Astrocyte of the cerebellum (primary cell): ENCODE measurements around the gene NNT.
"Not testable (repeated sequence)": the region's sequence is repeated elsewhere in the genome, so short reads cannot be mapped to it uniquely, and the experiment has no call there.

Experiments
- DNase-seq: peaks from one replicate; pipeline ENCODE4 v3.0.0-alpha.2; 2011; ENCODE audit warnings: low read depth
- H3K4me3 ChIP-seq: 2 replicates; pipeline ENCODE4 v1.5.1; 2011; ENCODE audit warnings: mild to moderate bottlenecking, low read depth, low read length, moderate library complexity
- in situ Hi-C: cut with HindIII; loops from 2 replicates; pipeline ENCODE4 v1.10.0; 2017; ENCODE audit warnings: low sequenced_read_pairs
- TF ChIP-seq, protein P1 (sequence below): IDR thresholded peaks from 2 replicates; pipeline ENCODE4 v1.5.1; 2012; ENCODE audit warnings: low read length, low read depth, moderate library complexity, mild to moderate bottlenecking; ENCODE audit errors: missing control alignments

NNT gene

DNA sequence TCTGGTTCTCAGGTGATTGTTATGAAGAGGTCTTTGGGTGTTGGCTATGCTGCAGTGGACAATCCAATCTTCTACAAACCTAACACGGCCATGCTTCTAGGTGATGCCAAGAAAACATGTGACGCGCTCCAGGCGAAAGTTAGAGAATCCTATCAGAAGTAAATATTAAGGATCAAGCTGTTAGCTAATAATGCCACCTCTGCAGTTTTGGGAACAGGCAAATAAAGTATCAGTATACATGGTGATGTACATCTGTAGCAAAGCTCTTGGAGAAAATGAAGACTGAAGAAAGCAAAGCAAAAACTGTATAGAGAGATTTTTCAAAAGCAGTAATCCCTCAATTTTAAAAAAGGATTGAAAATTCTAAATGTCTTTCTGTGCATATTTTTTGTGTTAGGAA is 101.3 kb downstream of the NNT start:
- TF ChIP-seq, protein P1, sequence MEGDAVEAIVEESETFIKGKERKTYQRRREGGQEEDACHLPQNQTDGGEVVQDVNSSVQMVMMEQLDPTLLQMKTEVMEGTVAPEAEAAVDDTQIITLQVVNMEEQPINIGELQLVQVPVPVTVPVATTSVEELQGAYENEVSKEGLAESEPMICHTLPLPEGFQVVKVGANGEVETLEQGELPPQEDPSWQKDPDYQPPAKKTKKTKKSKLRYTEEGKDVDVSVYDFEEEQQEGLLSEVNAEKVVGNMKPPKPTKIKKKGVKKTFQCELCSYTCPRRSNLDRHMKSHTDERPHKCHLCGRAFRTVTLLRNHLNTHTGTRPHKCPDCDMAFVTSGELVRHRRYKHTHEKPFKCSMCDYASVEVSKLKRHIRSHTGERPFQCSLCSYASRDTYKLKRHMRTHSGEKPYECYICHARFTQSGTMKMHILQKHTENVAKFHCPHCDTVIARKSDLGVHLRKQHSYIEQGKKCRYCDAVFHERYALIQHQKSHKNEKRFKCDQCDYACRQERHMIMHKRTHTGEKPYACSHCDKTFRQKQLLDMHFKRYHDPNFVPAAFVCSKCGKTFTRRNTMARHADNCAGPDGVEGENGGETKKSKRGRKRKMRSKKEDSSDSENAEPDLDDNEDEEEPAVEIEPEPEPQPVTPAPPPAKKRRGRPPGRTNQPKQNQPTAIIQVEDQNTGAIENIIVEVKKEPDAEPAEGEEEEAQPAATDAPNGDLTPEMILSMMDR, result no peak
- H3K4me3 ChIP-seq, result no peak overlapping the region
- in situ Hi-C loops, result no loop called here
- DNase-seq, result no peak

DNA sequence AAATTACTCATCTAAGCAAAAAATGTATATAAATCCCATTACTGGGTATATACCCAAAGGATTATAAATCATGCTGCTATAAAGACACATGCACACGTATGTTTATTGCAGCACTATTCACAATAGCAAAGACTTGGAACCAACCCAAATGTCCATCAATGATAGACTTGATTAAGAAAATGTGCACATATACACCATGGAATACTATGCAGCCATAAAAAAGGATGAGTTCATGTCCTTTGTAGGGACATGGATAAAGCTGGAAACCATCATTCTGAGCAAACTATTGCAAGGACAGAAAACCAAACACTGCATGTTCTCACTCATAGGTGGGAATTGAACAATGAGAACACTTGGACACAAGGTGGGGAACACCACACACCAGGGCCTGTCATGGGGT is 103.6 kb downstream of the NNT start:
- DNase-seq, H3K4me3 ChIP-seq, in situ Hi-C loops: not testable (repeated sequence)

DNA sequence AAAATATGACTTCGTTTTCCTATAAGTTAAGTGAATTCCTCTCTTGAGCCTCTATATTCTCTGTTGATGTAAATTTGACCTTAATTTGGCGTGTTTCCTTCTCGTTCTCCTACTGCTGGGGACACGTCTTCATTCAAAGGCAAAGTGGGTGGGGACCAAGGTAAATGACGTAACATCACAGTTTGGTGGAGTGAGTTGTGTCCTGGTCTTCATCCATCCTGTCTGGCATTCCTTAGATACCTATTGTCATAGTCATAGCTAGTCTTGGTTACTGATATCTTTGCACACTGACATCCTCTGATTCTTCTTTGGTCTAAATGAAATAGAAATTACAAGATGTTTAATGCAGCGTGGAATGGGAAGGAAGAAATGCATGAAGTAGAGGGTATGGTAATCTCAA is 108.5 kb downstream of the NNT start:
- no peak overlapping the region for H3K4me3 ChIP-seq
- DNase-seq, result peak; percentile 4
- TF ChIP-seq, protein P1, result no peak
- in situ Hi-C loops, result no loop called here

DNA sequence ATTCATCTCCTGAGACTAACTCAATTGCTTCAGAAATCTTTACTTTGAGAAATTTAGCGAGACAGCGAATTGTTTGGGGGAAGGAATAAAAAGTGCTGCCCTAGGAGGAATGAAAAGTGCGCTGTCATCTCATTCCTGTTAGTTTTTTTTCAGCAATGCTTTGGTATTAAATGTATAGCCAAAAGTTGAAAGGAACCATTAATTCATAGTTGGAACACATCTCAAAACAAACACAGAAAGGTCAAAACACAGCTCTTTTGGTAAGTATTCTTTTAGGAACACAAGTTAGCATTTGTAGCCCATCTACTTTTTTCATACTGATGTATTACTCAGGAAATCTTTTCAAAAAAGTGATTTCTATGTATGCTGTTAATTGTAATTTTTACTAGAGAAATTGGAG is 109.1 kb downstream of the NNT start:
- no peak for DNase-seq
- no peak overlapping the region for H3K4me3 ChIP-seq
- TF ChIP-seq, protein P1, result no peak
- in situ Hi-C loops, result no loop called here

DNA sequence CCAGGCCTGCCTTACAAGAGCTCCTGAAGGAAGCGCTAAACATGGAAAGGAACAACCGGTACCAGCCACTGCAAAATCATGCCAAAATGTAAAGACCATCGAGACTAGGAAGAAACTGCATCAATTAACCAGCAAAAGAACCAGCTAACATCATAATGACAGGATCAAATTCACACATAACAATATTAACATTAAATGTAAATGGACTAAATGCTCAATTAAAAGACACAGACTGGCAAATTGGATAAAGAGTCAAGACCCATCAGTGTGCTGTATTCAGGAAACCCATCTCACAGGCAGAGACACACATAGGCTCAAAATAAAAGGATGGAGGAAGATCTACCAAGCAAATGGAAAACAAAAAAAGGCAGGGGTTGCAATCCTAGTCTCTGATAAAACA is 116.8 kb downstream of the NNT start:
- DNase-seq, in situ Hi-C loops: not testable (repeated sequence)

DNA sequence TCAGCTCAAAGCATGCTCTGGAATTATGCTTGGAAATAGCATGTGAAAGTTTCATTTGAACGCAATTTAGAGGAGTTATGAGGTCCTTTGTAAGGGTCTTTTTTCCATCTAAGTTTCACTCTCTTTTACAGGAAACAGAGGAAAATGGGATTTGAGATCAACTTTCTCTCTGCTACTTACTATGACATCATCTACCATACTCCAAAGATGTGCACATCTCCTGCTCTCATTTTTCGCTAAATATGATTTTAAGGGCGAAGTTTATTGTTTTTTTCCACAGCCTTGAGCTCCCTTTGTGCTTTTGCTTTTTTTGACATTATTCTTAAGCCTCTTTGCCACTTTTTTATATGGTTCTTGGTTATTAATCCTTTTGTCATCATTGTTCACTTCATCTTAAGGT is 125.6 kb downstream of the NNT start:
- TF ChIP-seq, protein P1, result no peak
- in situ Hi-C loops, result no loop called here
- H3K4me3 ChIP-seq, result no peak overlapping the region
- DNase-seq, result no peak

More for the DNA sequence above, 116.8 kb downstream of the NNT start:
- H3K4me3 ChIP-seq, result not testable (repeated sequence)

DNA sequence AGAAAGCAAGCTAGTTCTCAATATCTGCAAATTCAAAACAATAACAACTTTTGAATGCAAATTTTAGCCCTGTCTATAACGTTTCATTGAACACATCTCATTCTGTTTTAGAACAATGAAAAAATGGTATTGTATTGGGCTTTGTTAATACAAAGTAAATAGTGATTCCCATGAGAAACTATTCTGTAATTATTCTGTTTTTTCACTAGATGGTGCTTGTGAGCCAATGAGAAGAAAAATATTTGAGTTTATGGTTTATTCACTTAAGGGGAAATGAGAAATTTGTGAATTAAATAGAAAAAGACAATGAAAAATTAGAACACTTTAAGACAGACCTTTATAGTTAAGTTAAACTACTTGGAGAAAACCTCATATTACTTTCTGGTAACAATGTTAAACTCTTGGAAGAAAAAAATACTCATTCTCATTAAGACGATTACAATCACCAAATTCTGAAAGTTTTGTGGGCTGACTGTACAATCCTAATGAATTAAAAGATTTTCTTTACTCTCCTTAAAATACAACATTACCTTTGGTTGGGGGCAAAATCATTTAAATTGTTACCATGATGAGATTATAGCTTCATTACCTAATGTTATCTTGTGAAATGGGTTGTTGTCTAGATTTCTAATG is 127.0 kb downstream of the NNT start:
- in situ Hi-C loops, result no loop called here
- no peak for DNase-seq
- no peak overlapping the region for H3K4me3 ChIP-seq
- TF ChIP-seq, protein P1, result no peak
